BLaER1 (cell line): ENCODE results near the gene COLQ.
"Not testable (repeated sequence)": the region's sequence is repeated elsewhere in the genome, so short reads cannot be mapped to it uniquely, and the experiment has no call there.

ENCODE experiments used
- H3K27ac ChIP-seq: shearing (Covaris generic); formaldehyde crosslinking; 2 replicates; pipeline ENCODE4 v1.8.1; 2022
- H3K27me3 ChIP-seq: shearing (Covaris generic); formaldehyde crosslinking; 2 replicates; pipeline ENCODE4 v1.8.1; 2022
- H3K36me3 ChIP-seq: shearing (Covaris generic); formaldehyde crosslinking; 2 replicates; pipeline ENCODE4 v1.8.1; 2022
- H3K4me1 ChIP-seq: shearing (Covaris generic); formaldehyde crosslinking; 2 replicates; pipeline ENCODE4 v1.8.1; 2022
- H3K4me2 ChIP-seq: shearing (Covaris generic); formaldehyde crosslinking; 2 replicates; pipeline ENCODE4 v1.8.1; 2022
- H3K4me3 ChIP-seq: shearing (Covaris generic); formaldehyde crosslinking; 2 replicates; pipeline ENCODE4 v1.8.1; 2022
- H3K9ac ChIP-seq: shearing (Covaris generic); formaldehyde crosslinking; 2 replicates; pipeline ENCODE4 v1.8.1; 2022
- H3K9me3 ChIP-seq: shearing (Covaris generic); formaldehyde crosslinking; 2 replicates; pipeline ENCODE4 v1.8.1; 2022
- H4K20me1 ChIP-seq: shearing (Covaris generic); formaldehyde crosslinking; 2 replicates; pipeline ENCODE4 v1.8.1; 2022
- Cebpa-rat ChIP-seq: shearing (Covaris generic); IDR thresholded peaks from 2 replicates; pipeline ENCODE4 v1.8.1; 2022

Gene COLQ

GRCh38 chr3:15433531-15433930 lies 88.0 kb downstream of the COLQ start:
- Histone ChIP-seq H3K27me3 (no peaks in the 10 kb centered on the region), H3K9ac (no peak overlapping the region), H3K9me3 (no peaks in the 10 kb centered on the region), H3K36me3 (peaks cover 83% of the 10 kb centered on the region), H3K4me3 (no peak overlapping the region), H3K4me2 (no peak overlapping the region), H3K4me1 (peaks cover 19% of the 10 kb centered on the region), H3K27ac (no peak overlapping the region), H4K20me1 (peaks cover 92% of the 10 kb centered on the region)
- no peak for TF ChIP-seq Cebpa-rat

GRCh38 chr3:15431256-15431837 lies 90.2 kb downstream of the COLQ start:
- Histone ChIP-seq H3K4me3 (no peak overlapping the region), H3K4me2 (no peak overlapping the region)

GRCh38 chr3:15430624-15431023 lies 90.9 kb downstream of the COLQ start:
- no peaks in the 10 kb centered on the region for H3K27me3 ChIP-seq
- peaks cover 70% of the 10 kb centered on the region for H4K20me1 ChIP-seq
- H3K9ac ChIP-seq: no peak overlapping the region
- H3K9me3 ChIP-seq: no peaks in the 10 kb centered on the region
- TF ChIP-seq Cebpa-rat: no peak
- H3K36me3 ChIP-seq: peaks cover 54% of the 10 kb centered on the region
- no peak overlapping the region for H3K27ac ChIP-seq
- peaks cover 37% of the 10 kb centered on the region for H3K4me1 ChIP-seq
- no peak overlapping the region for H3K4me2 ChIP-seq
- no peak overlapping the region for H3K4me3 ChIP-seq

More at GRCh38 chr3:15431256-15431837, 90.2 kb downstream of the COLQ start:
- Histone ChIP-seq H4K20me1 (peaks cover 78% of the 10 kb centered on the region), H3K4me1 (peaks cover 29% of the 10 kb centered on the region), H3K27me3 (no peaks in the 10 kb centered on the region), H3K9ac (no peak overlapping the region), H3K36me3 (peaks cover 61% of the 10 kb centered on the region), H3K9me3 (no peaks in the 10 kb centered on the region), H3K27ac (no peak overlapping the region)
- no peak for TF ChIP-seq Cebpa-rat

- peak overlapping the region; percentile 95 for H3K4me2 ChIP-seq
- peak overlapping the region; percentile 95; the same call in 1 of the 2 replicates for H3K9ac ChIP-seq
- no peaks in the 10 kb centered on the region for H3K27me3 ChIP-seq
- H3K9me3 ChIP-seq: no peaks in the 10 kb centered on the region
- H4K20me1 ChIP-seq: peaks cover 55% of the 10 kb centered on the region
- peak overlapping the region; percentile 93 for H3K4me3 ChIP-seq
- peaks cover 50% of the 10 kb centered on the region for H3K36me3 ChIP-seq
- H3K27ac ChIP-seq: no peak overlapping the region
- peaks cover 45% of the 10 kb centered on the region for H3K4me1 ChIP-seq
- no peak for TF ChIP-seq Cebpa-rat
Observed at GRCh38 chr3:15429080-15429479, 92.4 kb downstream of the COLQ start.

- Histone ChIP-seq H3K9me3 (no peaks in the 10 kb centered on the region), H3K27ac (peak overlapping the region; percentile 87), H3K4me2 (peak overlapping the region; percentile 95), H3K4me3 (peak overlapping the region; percentile 93), H3K4me1 (peaks cover 45% of the 10 kb centered on the region), H3K36me3 (peaks cover 50% of the 10 kb centered on the region), H3K9ac (peak overlapping the region; percentile 95), H4K20me1 (peaks cover 50% of the 10 kb centered on the region), H3K27me3 (no peaks in the 10 kb centered on the region)
- no peak for TF ChIP-seq Cebpa-rat
Observed at GRCh38 chr3:15428539-15428938, 93.0 kb downstream of the COLQ start.

GRCh38 chr3:15427981-15428380 lies 93.5 kb downstream of the COLQ start:
- H3K27me3 ChIP-seq: no peaks in the 10 kb centered on the region
- H3K9ac ChIP-seq: peak overlapping the region; percentile 95
- H3K27ac ChIP-seq: peak overlapping the region; percentile 87
- peak overlapping the region; percentile 95 for H3K4me2 ChIP-seq
- no peak for TF ChIP-seq Cebpa-rat
- H3K4me1 ChIP-seq: peaks cover 45% of the 10 kb centered on the region
- H3K4me3 ChIP-seq: peak overlapping the region; percentile 93
- no peaks in the 10 kb centered on the region for H3K9me3 ChIP-seq
- peaks cover 50% of the 10 kb centered on the region for H3K36me3 ChIP-seq
- H4K20me1 ChIP-seq: peaks cover 44% of the 10 kb centered on the region

- no peaks in the 10 kb centered on the region for H3K9me3 ChIP-seq
- peaks cover 40% of the 10 kb centered on the region for H4K20me1 ChIP-seq
- peak within 1 kb of the TSS; percentile 95 for H3K4me2 ChIP-seq
- peak within 1 kb of the TSS; percentile 93 for H3K4me3 ChIP-seq
- no peaks in the 10 kb centered on the region for H3K27me3 ChIP-seq
- TF ChIP-seq Cebpa-rat: no peak
- H3K27ac ChIP-seq: peak within 1 kb of the TSS; percentile 87
- peaks cover 53% of the 10 kb centered on the region for H3K36me3 ChIP-seq
- H3K9ac ChIP-seq: peak within 1 kb of the TSS; percentile 95
- H3K4me1 ChIP-seq: peaks cover 45% of the 10 kb centered on the region
Observed at GRCh38 chr3:15427182-15427880, 94.2 kb downstream of the COLQ start, which contains the start of the genes EAF1 and METTL6. EAF1 (plus strand) TSS chr3:15427598; CDS start chr3:15427780, 182 bp downstream. METTL6 (minus strand) TSS chr3:15427544; CDS start chr3:15426511, 1,033 bp downstream.

GRCh38 chr3:15426579-15427118 lies 94.9 kb downstream of the COLQ start:
- peak overlapping the region; percentile 95 for H3K4me2 ChIP-seq
- H3K27me3 ChIP-seq: no peaks in the 10 kb centered on the region
- no peak for TF ChIP-seq Cebpa-rat
- peak overlapping the region; percentile 95 for H3K9ac ChIP-seq
- H3K27ac ChIP-seq: peak overlapping the region; percentile 87
- peaks cover 45% of the 10 kb centered on the region for H3K4me1 ChIP-seq
- H3K4me3 ChIP-seq: peak overlapping the region; percentile 93
- peaks cover 54% of the 10 kb centered on the region for H3K36me3 ChIP-seq
- no peaks in the 10 kb centered on the region for H3K9me3 ChIP-seq
- H4K20me1 ChIP-seq: peaks cover 34% of the 10 kb centered on the region

- no peak overlapping the region for H3K4me2 ChIP-seq
- H3K36me3 ChIP-seq: peaks cover 72% of the 10 kb centered on the region
- no peaks in the 10 kb centered on the region for H4K20me1 ChIP-seq
- no peak overlapping the region for H3K27ac ChIP-seq
- H3K9ac ChIP-seq: no peak overlapping the region
- peaks cover 11% of the 10 kb centered on the region for H3K4me1 ChIP-seq
- H3K4me3 ChIP-seq: no peak overlapping the region
- no peaks in the 10 kb centered on the region for H3K27me3 ChIP-seq
- no peaks in the 10 kb centered on the region for H3K9me3 ChIP-seq
- TF ChIP-seq Cebpa-rat: no peak
Observed at GRCh38 chr3:15420871-15421270, 100.6 kb downstream of the COLQ start.

- not testable (repeated sequence) for H3K27ac ChIP-seq, H3K9me3 ChIP-seq, H3K27me3 ChIP-seq, H4K20me1 ChIP-seq, H3K4me3 ChIP-seq, H3K4me1 ChIP-seq, H3K9ac ChIP-seq, H3K4me2 ChIP-seq
- H3K36me3 ChIP-seq: peaks cover 76% of the 10 kb centered on the region
Observed at GRCh38 chr3:15410966-15411365, 110.5 kb downstream of the COLQ start.
